Measurements from ENCODE around the gene SPAG6.
A peak's percentile ranks its signal among the peaks of the same experiment; 100 is the strongest.
"Not testable (repeated sequence)": the region's sequence is repeated elsewhere in the genome, so short reads cannot be mapped to it uniquely, and the experiment has no call there.

Gene SPAG6

DNA sequence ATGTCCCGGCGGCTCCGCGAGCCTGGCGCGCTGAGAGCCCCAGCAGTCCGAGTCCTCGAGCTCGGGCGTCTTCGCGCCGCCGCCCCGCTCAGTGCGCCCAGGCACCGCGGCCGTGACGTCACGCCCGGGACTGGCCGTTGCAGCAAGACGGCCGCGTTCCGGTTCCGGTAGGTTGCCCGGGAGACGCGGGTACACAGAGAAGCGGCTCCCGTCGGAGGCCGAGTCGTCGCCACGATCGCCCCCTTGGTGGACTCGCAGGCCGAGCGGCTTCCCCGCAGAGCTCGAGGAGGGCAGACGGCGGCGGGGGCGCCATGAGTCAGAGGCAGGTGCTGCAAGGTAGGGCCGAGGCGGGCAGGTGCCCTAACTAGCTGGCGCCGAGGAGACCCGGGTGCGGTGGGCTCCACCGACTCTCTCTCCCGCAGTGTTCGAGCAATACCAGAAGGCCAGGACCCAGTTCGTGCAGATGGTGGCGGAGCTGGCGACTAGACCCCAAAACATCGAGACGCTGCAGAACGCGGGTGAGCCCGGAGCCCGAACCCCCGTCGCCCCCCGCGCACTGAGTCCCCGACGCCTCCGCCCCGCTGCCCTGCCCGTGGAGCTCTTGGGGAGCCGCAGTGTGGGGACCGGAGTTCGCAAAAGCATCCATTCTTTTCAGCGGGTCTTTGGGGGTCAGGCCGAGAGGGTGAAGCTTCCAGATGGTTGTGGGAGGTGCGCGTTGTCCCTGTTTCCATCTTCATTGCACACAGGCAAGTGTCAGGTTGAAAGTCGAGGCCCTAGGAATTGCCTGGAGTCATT lies at the start of gene SPAG6:
Gene SPAG6 (plus strand): TSS at position 196 of the 795 bp plus-strand sequence. CDS start 116 bp downstream, at position 312.
- peak; percentile 69 for DNase-seq

DNA sequence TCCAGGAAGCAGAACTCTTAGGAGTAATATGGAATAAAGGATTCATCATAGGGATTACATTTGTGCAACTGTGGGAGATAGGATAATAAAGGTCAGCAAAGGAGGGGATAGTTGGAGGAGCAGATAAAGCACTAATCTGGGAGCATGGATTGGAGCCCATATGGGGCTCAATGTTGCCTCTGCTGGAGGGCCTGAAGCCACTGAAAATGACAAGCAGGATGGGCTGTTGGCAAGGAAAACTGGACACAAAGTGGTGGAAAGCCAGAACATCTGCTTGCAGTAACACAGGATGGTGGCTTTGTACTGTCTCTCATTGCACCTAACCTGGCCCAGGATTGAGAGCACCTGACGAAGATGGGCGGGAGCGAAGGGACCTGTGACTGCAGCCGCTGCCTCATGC lies 44.1 kb upstream of the SPAG6 start:
- DNase-seq = no peak

DNA sequence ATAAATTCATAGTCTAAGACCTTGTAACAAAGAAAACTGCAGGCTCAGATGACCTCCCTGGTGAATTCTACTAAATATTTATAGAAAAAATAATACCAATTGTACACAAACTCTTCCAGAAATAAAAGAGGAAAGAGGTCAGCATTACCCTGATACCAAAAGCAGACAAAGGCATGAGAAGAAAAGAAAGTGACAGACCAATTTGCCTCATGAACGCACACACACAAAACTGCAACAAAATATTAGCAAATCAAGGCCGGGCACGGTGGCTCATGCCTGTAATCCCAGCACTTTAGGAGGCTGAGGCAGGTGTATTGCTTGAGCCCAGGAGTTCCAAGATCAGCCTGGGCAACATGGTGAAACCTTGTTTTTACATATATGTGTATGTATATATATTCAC lies 41.8 kb upstream of the SPAG6 start:
- no peak for DNase-seq

DNA sequence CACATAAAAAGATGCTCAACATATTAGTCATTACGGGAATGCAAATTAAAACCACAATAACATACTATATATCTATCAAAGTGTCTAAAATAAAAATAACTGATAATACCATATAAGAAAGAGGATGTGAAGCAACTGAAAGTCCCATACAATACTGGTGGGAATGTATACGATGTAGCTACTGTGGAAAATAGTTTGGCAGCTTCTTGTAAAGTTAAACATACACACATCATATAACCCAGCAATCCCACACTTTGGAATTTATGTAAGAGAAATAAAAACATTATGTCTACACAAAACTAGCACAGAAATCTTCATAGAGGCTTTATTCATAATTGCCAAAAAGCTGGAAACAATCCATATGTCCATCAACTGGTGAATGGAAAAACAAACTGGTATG lies 39.6 kb upstream of the SPAG6 start:
- DNase-seq = no peak

DNA sequence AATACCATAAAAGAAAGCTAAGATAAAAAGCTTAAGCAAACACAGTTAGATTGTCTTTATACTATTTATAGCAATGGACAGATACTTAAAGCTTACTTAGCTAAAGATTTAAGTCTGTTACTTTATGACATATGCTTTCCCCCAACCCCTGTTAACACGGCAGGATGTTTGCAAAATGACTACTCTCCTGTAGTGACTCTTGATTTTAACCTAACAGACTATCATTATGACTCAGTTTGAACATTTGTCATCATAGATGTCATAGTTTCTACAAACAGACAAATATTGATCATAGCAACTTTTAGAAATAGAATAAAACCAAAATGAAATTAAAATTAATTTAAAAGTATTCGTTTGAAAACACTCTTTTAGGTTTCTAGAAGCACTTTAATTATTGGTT lies 36.9 kb upstream of the SPAG6 start:
- no peak for DNase-seq

DNA sequence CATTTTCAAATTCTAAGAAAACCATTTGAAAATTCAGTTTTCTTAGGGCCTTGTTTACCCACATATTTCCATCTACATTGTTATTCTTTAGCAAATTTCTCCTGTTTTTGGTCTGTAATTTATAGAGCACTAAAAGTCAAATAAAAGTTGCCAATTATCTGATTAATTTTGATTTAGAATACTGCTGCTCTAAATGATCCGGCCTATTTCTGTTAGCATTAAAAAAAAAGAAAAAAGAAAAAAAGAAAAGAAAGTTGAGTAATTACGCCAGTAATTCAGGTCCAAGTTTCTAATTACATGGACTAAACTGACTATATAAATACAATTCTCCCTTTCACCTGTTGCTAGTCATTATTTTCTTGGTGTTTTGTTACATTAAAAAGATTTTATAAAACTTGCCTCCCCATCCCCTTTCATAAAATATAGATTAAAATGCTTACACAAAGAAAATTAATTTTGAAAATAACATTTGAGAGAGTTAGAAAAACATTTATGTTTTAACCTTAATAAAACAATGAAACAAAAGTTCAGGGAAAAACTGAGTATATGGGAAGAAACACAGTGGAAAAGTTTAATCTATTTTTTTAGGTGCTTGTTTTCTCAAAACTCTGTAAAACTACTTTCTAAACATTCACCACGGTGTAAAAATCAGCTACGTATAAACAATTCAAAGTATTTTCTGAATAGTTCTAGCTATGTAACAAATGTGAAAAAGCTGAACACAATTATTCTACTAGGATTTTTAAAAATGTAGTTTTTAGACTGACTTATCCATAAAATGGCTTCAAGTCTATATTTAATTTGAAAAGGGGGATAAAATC lies 35.9 kb upstream of the SPAG6 start:
- DNase-seq = no peak

DNA sequence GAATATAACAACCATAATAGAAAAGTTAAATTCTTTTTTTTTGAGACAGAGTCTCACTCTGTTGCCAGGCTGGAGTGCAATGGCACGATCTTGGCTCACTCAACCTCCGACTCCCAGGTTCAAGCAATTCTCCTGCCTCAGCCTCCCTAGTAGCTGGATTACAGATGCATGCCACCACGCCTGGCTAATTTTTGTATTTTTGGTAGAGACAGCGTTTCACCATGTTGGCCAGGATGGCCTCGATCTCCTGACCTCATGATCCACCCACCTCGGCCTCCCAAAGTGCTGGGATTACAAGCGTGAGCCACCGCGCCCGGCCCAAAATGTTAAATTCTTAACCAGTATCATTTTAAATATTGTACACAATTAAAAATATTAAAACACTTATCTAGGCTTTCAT lies 35.3 kb upstream of the SPAG6 start:
- DNase-seq = not testable (repeated sequence)

DNA sequence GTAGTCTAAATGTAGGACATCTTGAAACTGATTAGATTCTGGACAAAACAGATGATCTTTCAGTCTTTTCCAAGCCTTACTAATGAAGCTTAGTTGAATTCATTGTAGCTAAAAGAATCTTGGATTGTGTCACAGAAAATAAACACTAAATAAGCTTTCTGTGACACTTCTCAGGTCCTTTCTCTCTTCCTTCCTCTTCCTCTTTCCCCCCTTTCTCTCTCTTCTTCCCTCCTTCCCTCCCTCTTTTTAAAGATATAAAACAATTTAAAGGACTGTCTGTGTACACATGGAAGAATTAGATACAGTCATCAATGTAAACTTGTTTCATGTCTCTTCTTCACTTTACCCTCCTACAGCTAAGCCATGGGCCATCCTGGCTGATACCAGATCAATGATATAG lies 34.4 kb upstream of the SPAG6 start:
- DNase-seq = no peak

DNA sequence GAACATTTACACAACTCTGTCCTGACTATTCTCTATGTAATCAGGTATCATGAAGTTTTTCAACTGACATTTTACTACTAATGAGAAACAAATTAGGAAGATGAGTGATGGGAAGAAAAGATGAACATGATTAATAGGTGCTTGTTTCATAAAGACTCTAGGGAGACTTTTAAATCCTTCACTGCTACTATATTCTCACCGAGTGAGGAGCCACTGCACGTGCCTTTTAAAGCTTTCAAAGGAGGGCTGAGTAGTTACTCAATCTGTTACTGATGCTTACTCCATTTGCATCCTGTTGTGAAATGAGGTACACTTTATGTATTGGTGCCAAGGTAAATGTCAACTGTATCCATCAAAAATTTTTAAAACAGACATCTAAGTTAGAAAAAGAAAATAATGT lies 30.4 kb upstream of the SPAG6 start:
- no peak for DNase-seq

DNA sequence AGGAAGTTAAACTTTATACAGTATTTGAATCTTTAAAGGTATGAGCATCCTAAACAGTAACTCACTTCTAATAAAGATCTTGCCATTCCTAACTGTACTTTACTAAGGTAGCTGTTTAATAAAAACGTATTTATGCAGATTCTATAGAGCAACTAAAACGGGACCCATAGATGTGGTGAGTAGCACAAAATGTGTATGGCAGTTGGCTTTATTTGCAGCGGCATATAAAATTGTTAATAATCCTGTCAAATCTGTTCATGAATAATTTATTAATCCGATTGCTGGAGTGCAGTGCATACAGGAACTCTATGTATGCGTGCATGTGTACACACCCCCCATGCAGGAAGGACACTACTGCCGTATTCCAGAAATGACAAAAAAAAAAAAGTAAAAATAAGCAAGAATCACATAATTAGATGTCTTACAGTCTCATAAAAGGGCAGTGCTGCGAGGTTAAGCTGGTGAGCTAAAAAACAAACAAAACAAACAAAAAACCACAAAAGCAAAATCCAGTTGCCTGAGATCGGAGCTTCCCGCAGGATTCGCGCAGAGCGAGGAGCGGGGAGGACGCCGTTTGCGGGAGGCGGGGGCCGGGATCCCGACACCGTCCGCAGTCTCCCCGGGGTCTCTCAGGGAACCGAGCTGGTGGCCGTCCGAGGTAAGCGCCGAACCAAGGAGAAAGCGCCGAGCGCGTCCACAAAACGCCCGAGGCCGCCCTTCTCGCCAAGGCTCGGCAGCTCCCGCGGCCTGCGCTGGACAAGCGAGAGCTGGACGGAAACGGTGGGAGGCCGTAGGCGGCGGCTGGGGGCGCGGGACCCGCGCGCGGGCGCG lies 29.6 kb upstream of the SPAG6 start:
- no peak for DNase-seq

DNA sequence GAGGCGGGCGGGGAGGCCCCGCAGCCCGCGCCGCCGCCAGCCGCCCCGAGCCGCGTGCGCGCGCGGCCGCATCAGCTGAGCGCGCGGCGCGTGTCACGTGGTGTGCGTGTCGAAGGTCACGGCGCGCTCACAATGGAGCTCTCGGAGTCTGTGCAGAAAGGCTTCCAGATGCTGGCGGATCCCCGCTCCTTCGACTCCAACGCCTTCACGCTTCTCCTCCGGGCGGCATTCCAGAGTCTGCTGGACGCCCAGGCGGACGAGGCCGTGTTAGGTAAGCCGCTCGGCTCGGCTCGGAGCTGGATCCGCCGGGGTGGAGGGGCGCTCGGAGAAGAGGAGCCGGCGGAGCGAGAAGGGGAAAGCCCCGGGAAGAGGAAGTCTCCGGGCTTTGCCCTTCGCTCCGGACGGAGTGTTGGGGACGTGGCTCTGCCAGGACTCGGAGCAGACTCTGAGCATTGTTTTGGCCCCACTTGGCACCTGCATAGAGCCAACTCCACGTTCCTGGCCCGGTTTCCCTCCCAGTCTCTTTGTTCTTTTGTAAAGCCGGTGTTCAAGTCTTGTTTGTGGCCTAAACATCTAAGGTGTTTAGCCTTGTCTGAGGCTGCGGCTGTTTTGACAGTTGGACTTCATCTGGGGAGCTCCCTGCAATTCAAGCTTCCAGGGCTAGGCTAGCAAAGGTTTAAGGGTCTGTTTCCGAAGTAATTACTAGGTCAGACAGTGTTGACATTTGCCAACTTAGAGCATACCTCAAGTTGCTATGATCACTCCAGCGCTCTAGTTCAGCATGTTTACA lies 28.8 kb upstream of the SPAG6 start, which contains the start of gene COMMD3:
Gene COMMD3 (plus strand): TSS at position 103 of the 790 bp plus-strand sequence. CDS start 30 bp downstream, at position 133.
- peak; percentile 88 for DNase-seq

DNA sequence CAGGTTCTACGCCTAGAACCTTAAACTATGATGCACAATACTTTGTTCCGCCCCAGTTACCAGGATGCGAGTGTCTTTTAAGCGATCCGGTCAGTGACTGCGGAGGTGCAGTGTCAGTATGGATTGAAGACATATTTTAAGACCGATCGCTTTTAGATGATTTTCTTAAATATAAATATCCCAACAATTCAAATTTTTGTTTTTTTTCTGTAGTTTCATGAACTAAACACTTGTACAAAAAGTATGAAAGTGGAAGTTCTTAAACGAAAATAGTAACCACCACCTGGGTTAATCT lies 28.3 kb upstream of the SPAG6 start:
- peak; percentile 42 for DNase-seq

DNA sequence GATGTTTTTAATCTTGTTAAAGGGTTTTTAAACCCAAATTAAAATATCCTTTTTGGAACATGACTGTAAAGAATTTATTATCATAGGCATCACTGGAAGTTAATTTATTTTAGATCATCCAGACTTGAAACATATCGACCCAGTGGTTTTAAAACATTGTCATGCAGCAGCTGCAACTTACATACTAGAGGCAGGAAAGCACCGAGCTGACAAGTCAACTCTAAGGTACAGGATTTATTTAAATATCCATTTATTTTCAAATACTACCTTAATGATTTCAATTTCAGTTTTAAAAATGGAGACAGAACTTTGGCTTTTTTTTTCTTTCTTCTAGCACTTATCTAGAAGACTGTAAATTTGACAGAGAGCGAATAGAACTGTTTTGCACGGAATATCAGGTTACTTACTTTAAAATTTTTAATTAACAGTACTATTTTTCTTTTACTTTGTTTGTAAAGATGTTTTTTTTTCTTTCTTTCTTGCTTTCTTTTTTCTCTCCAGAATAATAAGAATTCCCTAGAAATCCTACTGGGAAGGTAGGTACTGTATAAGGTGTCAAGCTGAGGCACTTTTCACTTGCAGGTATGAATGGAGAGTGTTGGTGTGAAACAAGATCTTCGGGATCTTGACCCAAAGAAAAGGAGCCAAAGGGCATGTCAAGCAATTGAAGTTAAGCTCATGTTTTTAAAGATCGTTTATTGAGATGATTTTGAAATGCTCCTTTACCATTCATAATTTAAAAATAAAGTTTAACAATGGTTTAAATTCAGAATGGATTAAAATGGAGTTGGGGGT lies 27.3 kb upstream of the SPAG6 start:
- DNase-seq = no peak

DNA sequence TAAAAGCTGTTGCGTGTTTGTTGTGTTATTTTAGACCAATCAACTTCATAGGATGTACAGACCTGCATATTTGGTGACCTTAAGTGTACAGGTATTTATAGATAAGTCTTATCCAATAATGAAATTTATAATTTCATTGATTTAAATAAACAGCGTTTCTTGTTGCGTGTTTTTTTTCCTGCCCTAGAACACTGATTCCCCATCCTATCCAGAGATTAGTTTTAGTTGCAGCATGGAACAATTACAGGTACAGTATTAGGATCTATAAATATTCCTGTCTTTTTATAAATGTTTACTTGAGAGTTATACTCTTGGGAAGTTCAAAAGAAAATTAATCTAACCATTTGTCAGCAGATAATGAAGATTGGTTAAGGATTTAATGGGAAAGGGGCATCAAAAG lies 26.5 kb upstream of the SPAG6 start:
- no peak for DNase-seq

DNA sequence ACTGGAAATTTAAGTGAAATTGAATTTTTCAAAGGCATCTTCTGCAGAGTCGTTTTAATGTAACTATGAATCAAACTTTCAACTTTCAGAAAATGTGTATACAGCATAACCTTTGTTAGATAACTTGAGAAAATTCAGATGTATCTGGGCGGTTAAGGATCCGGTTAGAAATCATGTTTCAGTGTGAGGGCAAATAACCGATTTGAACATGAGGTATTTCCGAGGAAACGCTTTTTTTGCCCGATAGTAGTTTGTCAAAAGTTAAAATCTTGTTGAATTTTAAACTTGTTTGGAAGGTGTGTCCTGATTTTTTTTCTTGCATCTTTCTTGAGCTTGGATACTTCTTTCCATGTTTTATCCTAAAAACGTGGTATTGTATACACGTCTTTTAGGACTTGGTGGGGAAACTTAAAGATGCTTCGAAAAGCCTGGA lies 25.7 kb upstream of the SPAG6 start:
- DNase-seq = no peak

DNA sequence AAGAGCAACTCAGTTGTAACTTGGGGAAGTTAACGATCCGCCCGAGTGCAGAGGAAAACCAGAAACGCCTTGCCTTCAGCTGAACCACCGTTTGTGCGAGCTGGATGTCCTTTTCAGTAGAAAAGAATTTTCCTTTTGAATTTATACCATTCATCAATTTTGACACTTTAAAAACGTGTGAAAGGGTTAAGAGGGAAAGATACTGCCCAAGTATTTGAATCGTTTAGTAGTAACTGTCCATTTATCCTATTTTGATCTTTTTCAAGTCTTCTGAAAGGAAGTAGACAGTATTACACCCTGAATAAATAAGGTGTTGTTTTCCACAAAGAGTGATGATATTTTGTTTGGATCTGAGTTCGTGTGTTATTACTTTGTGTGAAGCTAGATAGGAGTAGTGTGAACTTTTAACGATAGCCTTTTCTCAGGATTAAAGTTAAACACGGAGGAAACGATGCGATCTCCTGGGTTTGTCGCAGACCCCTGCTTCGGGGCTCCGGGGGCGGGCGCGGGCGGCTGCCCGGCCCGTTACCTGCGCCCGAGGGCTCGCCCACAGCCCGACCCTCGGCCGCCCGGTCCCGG lies 25.2 kb upstream of the SPAG6 start:
- DNase-seq = no peak

DNA sequence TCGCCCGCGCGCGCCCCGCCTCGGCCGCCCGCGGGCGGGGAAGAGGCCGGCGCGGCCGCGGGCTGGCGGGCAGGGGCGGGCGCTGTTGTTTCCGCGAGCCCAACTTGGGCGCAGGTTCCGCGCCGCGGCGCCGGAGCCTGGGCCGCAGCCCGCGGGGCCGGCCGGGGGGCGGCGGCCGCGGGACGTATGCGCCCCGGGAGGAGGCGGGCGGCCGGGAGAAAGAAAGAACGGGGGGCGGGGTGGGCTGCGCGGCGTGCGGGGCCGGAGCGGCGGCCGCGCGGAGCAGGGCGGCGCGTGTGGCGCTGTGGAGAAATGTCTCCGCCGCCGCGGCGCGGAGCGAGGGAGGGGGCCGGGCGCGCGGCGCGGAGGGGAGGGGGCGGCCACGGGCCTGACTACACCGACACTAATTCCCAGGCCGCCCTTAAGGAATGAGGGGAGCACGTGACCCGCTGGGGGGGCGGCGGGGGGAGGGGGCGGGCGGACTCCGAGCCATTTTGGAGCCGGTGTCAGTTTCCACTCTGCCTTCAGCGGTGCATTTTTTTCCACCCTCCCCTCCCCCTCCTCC lies 24.6 kb upstream of the SPAG6 start, which contains the start of gene BMI1:
Gene BMI1 (plus strand): TSS at position 509 of the 565 bp plus-strand sequence. CDS start 5,351 bp downstream, outside the sequence.
- DNase-seq = peak; percentile 51

DNA sequence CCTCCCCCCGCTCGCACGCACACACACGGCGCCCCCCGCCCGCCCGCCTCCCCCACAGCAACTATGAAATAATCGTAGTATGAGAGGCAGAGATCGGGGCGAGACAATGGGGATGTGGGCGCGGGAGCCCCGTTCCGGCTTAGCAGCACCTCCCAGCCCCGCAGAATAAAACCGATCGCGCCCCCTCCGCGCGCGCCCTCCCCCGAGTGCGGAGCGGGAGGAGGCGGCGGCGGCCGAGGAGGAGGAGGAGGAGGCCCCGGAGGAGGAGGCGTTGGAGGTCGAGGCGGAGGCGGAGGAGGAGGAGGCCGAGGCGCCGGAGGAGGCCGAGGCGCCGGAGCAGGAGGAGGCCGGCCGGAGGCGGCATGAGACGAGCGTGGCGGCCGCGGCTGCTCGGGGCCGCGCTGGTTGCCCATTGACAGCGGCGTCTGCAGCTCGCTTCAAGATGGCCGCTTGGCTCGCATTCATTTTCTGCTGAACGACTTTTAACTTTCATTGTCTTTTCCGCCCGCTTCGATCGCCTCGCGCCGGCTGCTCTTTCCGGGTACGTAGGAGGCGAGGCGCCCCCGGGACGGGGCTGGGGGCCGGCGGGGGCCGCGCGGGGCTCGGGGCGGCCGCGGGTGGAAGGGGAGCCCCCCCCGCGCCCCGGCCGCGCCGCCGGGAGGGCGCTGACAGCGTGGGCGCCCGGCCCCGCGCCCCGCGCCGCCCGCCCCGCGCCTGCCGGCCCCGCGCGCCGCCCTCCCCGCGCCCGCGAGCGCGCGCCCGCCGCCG lies 24.0 kb upstream of the SPAG6 start:
- DNase-seq = peak; percentile 70

DNA sequence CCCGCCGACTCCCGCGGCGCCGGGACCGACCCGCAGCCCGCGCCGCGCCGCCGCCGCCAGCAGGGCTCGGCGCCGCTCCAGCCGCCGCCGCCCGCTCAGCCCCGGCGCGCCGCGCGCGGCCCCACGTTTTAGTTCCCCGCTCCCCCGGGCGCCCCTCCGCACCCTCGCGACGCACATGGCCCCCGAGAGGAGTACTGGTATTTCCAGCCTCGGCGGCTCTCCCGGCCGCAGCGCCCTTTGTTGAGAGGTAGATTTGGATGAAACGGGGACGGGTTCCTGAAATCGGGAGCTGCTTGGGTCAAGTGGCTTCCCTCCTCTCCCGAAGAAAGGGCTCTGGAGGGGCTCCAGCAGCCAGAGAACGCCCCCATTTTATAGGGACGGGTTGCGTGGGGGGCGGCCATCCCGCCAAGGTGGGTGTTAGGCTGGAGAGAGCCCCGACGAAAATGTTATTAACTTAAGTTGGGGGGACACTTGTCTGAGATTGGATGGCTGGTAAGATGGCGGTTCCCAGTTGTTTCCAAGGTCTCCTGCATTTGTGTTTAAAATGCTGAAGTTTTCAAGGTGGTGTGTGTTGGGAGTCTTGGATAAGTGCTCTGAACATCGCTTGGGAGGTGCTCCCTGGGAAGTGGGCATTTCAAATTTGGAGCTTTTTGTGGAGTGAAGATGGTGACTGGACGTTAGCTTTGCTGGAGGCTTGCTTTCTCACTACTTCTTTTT lies 23.2 kb upstream of the SPAG6 start:
- no peak for DNase-seq
